Peyer's patch (tissue), 4 donors: ENCODE results near the gene JCAD.

Experiments
- POLR2A ChIP-seq, 2 donors: fragments of 450-650 bp; IDR thresholded peaks; one replicate each; pipeline ENCODE4 v1.5.1; 2017; ENCODE audit warnings: antibody characterized with exemption in 2 of 2, mild to moderate bottlenecking in 2 of 2, moderate library complexity in 2 of 2
- TF ChIP-seq, protein P1 (sequence below), 6 experiments: fragments of 450-650 bp in 4 of 6; fragments of 200-600 bp in 2 of 6; sonication (generic) in 1 of 6; IDR thresholded peaks; one replicate each; pipeline ENCODE4 v1.5.1; 2017 to 2019; ENCODE audit warnings: antibody characterized with exemption in 6 of 6, mild to moderate bottlenecking in 3 of 6, moderate library complexity in 1 of 6

- no peak for TF ChIP-seq POLR2A (IDR thresholded peaks at IDR 0.05)
- TF ChIP-seq, protein P1, sequence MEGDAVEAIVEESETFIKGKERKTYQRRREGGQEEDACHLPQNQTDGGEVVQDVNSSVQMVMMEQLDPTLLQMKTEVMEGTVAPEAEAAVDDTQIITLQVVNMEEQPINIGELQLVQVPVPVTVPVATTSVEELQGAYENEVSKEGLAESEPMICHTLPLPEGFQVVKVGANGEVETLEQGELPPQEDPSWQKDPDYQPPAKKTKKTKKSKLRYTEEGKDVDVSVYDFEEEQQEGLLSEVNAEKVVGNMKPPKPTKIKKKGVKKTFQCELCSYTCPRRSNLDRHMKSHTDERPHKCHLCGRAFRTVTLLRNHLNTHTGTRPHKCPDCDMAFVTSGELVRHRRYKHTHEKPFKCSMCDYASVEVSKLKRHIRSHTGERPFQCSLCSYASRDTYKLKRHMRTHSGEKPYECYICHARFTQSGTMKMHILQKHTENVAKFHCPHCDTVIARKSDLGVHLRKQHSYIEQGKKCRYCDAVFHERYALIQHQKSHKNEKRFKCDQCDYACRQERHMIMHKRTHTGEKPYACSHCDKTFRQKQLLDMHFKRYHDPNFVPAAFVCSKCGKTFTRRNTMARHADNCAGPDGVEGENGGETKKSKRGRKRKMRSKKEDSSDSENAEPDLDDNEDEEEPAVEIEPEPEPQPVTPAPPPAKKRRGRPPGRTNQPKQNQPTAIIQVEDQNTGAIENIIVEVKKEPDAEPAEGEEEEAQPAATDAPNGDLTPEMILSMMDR (IDR thresholded peaks at IDR 0.05), result no peak
These were observed 9.0 kb downstream of the JCAD start for GRCh38 chr10:30050411-30050810.
